Mesothelial cell of epicardium (in vitro differentiated cells): ENCODE measurements around the gene RAB32. TPM values are rescaled to one million over a fixed set of nuclear protein-coding genes. Genes with fewer than 3 reads are reported as not detected.

Experiments
- DNase-seq, 2 experiments: peaks; one replicate each; pipeline ENCODE4 v3.0.0; 2021; ENCODE audit warnings: low spot score in 2 of 2; ENCODE audit not compliant: unreplicated experiment in 2 of 2
- H3K27ac Mint-ChIP-seq: 2 replicates; pipeline ENCODE4 v1.8.0; 2021; ENCODE audit warnings: mixed read lengths
- H3K27me3 Mint-ChIP-seq: 2 replicates; pipeline ENCODE4 v1.8.0; 2021; ENCODE audit warnings: low read depth, mixed read lengths
- H3K36me3 Mint-ChIP-seq: 2 replicates; pipeline ENCODE4 v1.8.0; 2021; ENCODE audit warnings: mixed read lengths
- H3K4me1 Mint-ChIP-seq: 2 replicates; pipeline ENCODE4 v1.8.0; 2021; ENCODE audit warnings: mixed read lengths
- H3K4me3 Mint-ChIP-seq: 2 replicates; pipeline ENCODE4 v1.8.0; 2021; ENCODE audit warnings: mild to moderate bottlenecking, moderate library complexity, mixed read lengths
- H3K9me3 Mint-ChIP-seq: 2 replicates; pipeline ENCODE4 v1.8.0; 2021; ENCODE audit warnings: mixed read lengths
- CTCF ChIP-seq: fragments of 200-600 bp; sonication (generic); IDR thresholded peaks from one replicate; pipeline ENCODE4 v1.5.0; 2021; ENCODE audit warnings: antibody characterized with exemption; ENCODE audit not compliant: unreplicated experiment
- total RNA-seq: library from RNA; stranded (reverse); gene quantifications from 3 replicates; pipeline ENCODE4 v1.2.1, GENCODE V29; 2021

RAB32 gene
- total RNA-seq, 1 donor from 2014 or later: 24.2 TPM

GRCh38 chr6:146602526-146602925 is 58.9 kb downstream of the RAB32 start:
- no peak for TF ChIP-seq CTCF
- H3K4me1 Mint-ChIP-seq: peaks cover 5% of the 10 kb centered on the region
- DNase-seq: no peak
- H3K4me3 Mint-ChIP-seq: no peak overlapping the region
- H3K27me3 Mint-ChIP-seq: peaks cover 7% of the 10 kb centered on the region
- no peak overlapping the region for H3K27ac Mint-ChIP-seq
- no peaks in the 10 kb centered on the region for H3K36me3 Mint-ChIP-seq
- peaks cover 11% of the 10 kb centered on the region for H3K9me3 Mint-ChIP-seq

Other genes starting within 250 kb of the RAB32 start
- gene ADGB, start 55.1 kb downstream of the RAB32 start, total RNA-seq: not detected in 3 replicates